H1 (cell line): ENCODE data around the gene KRT3. TPM values are rescaled to one million over a fixed set of nuclear protein-coding genes. Genes with fewer than 3 reads are reported as not detected.

ENCODE experiments used
- CTCF ChIA-PET: fragments of 300-600 bp; sonication (Branson Sonifier 250); formaldehyde crosslinking; loops from one replicate; lab custom pipeline; 2021; ENCODE audit not compliant: partially characterized antibody; lab: Charles Lee
- POLR2A ChIA-PET: fragments of 300-600 bp; sonication (Branson Sonifier 250); formaldehyde crosslinking; loops from one replicate; lab custom pipeline; 2021; ENCODE audit warnings: inconsistent platforms; ENCODE audit not compliant: partially characterized antibody; lab: Charles Lee
- DNase-seq, 2 experiments: peaks; one replicate each; pipeline versions ENCODE4 v3.0.0 to v3.0.0-alpha.2; 2010 to 2022; ENCODE audit warnings: low spot score in 2 of 2, low read depth in 1 of 2, mixed read lengths in 1 of 2
- FAIRE-seq: peaks from 2 replicates; lab custom pipeline; 2011; peaks lifted over from hg19 to GRCh38; lab: Jason Lieb, UNC
- H2AFZ ChIP-seq: 2 replicates; pipeline ENCODE4 v1.8.1; 2012; ENCODE audit warnings: low read length, inconsistent platforms
- H2AK5ac ChIP-seq: 2 replicates; pipeline ENCODE4 v1.6.1; 2013; ENCODE audit warnings: low read depth, low read length
- H2BK120ac ChIP-seq: replicated peaks from 2 replicates; pipeline ENCODE3; 2013; ENCODE audit warnings: low read depth, low read length, inconsistent platforms
- H2BK12ac ChIP-seq: 2 replicates; pipeline ENCODE4 v1.6.1; 2013; ENCODE audit warnings: low read depth, low read length
- H2BK15ac ChIP-seq: 2 replicates; pipeline ENCODE4 v1.6.1; 2013; ENCODE audit warnings: low read length
- H2BK20ac ChIP-seq: 2 replicates; pipeline ENCODE4 v1.6.1; 2013; ENCODE audit warnings: low read length
- H2BK5ac ChIP-seq: 2 replicates; pipeline ENCODE4 v1.6.1; 2013; ENCODE audit warnings: low read depth, low read length
- H3K14ac ChIP-seq: 2 replicates; pipeline ENCODE4 v1.6.1; 2013; ENCODE audit warnings: inconsistent platforms; ENCODE audit not compliant: insufficient read length
- H3K18ac ChIP-seq: 2 replicates; pipeline ENCODE4 v1.6.1; 2013; ENCODE audit warnings: low read length; ENCODE audit errors: extremely low read depth
- H3K23ac ChIP-seq: 2 replicates; pipeline ENCODE4 v1.6.1; 2013; ENCODE audit warnings: inconsistent platforms; ENCODE audit not compliant: insufficient read length
- H3K23me2 ChIP-seq: 2 replicates; pipeline ENCODE4 v1.6.1; 2013; ENCODE audit warnings: low read depth, low read length
- H3K27ac ChIP-seq: 2 replicates; pipeline ENCODE4 v1.6.1; 2011; ENCODE audit warnings: low read depth, low read length, inconsistent platforms
- H3K27me3 ChIP-seq, 4 experiments: replicated peaks in 1 of 4; 1 replicate in 1 of 4; 2 replicates in 3 of 4; pipeline versions ENCODE4 v1.6.1 to v1.8.1; 2011 to 2013; ENCODE audit warnings: low read length in 3 of 4, mild to moderate bottlenecking in 3 of 4, inconsistent platforms in 2 of 4, mixed read lengths in 2 of 4, moderate library complexity in 1 of 4; ENCODE audit not compliant: control insufficient read depth in 3 of 4, insufficient read depth in 3 of 4; ENCODE audit errors: extremely low read depth in 1 of 4
- H3K36me3 ChIP-seq, 4 experiments: 2 replicates each; pipeline versions ENCODE4 v1.6.1 to v1.8.1; 2011 to 2013; ENCODE audit warnings: mild to moderate bottlenecking in 4 of 4, low read length in 3 of 4, moderate library complexity in 2 of 4, control low read depth in 1 of 4, inconsistent platforms in 1 of 4; ENCODE audit not compliant: insufficient read depth in 4 of 4, control insufficient read depth in 2 of 4
- H3K4ac ChIP-seq: replicated peaks from 2 replicates; pipeline ENCODE3; 2013; ENCODE audit warnings: low read length, low read depth, mixed read lengths, inconsistent platforms; ENCODE audit not compliant: insufficient read length
- H3K4me1 ChIP-seq, 4 experiments: replicated peaks in 1 of 4; 1 replicate in 1 of 4; 2 replicates in 3 of 4; pipeline versions ENCODE4 v1.6.1 to v1.8.1; 2011 to 2013; ENCODE audit warnings: low read length in 3 of 4, inconsistent platforms in 2 of 4, mixed read lengths in 1 of 4; ENCODE audit not compliant: insufficient read depth in 4 of 4, control insufficient read depth in 3 of 4
- H3K4me2 ChIP-seq, 2 experiments: 2 replicates each; pipeline versions ENCODE4 v1.6.1 to v1.8.1; 2011 to 2013; ENCODE audit warnings: low read depth in 2 of 2, low read length in 2 of 2, control low read depth in 1 of 2, inconsistent platforms in 1 of 2, mild to moderate bottlenecking in 1 of 2; ENCODE audit not compliant: insufficient read depth in 1 of 2
- H3K4me3 ChIP-seq, 4 experiments: fragments of 200-600, 300-600 bp in 1 of 4; sonication (generic), shearing (Covaris generic), sonication (Bioruptor Twin) in 1 of 4; 2 replicates each; pipeline versions ENCODE4 v1.5.1 to v1.8.1; 2011 to 2016; ENCODE audit warnings: low read length in 4 of 4, low read depth in 3 of 4, control low read depth in 2 of 4, inconsistent platforms in 2 of 4, mild to moderate bottlenecking in 2 of 4, mixed read lengths in 1 of 4, moderate library complexity in 1 of 4; ENCODE audit not compliant: insufficient read depth in 2 of 4; ENCODE audit errors: extremely low read depth in 1 of 4
- H3K56ac ChIP-seq: replicated peaks from 2 replicates; pipeline ENCODE3; 2013; ENCODE audit warnings: low read depth, mild to moderate bottlenecking, mixed read lengths, low read length, inconsistent platforms; ENCODE audit not compliant: insufficient read length
- H3K79me1 ChIP-seq: 2 replicates; pipeline ENCODE4 v1.6.1; 2013; ENCODE audit warnings: low read depth, low read length, control low read depth
- H3K79me2 ChIP-seq, 2 experiments: 2 replicates each; pipeline versions ENCODE4 v1.6.1 to v1.8.1; 2012 to 2013; ENCODE audit warnings: low read length in 2 of 2, mild to moderate bottlenecking in 2 of 2, inconsistent platforms in 1 of 2; ENCODE audit not compliant: insufficient read depth in 2 of 2, control insufficient read depth in 1 of 2
- H3K9ac ChIP-seq, 4 experiments: replicated peaks in 1 of 4; 1 replicate in 1 of 4; 2 replicates in 3 of 4; pipeline versions ENCODE4 v1.6.1 to v1.8.1; 2011 to 2013; ENCODE audit warnings: low read depth in 3 of 4, low read length in 3 of 4, control low read depth in 2 of 4, mild to moderate bottlenecking in 2 of 4, moderate library complexity in 2 of 4, inconsistent platforms in 1 of 4; ENCODE audit errors: extremely low read depth in 1 of 4
- H3K9me3 ChIP-seq, 2 experiments: 2 replicates each; pipeline versions ENCODE4 v1.6.1 to v1.8.1; 2012 to 2013; ENCODE audit warnings: mild to moderate bottlenecking in 2 of 2, moderate library complexity in 2 of 2, control low read depth in 1 of 2, inconsistent platforms in 1 of 2, low read depth in 1 of 2, low read length in 1 of 2, mixed read lengths in 1 of 2; ENCODE audit not compliant: insufficient read depth in 2 of 2
- H4K20me1 ChIP-seq, 2 experiments: replicated peaks in 1 of 2; 2 replicates each; pipeline versions ENCODE3 to v1.8.1; 2011 to 2013; ENCODE audit warnings: inconsistent platforms in 2 of 2, low read length in 2 of 2, mild to moderate bottlenecking in 1 of 2; ENCODE audit not compliant: insufficient read depth in 2 of 2, control insufficient read depth in 1 of 2
- H4K5ac ChIP-seq: 2 replicates; pipeline ENCODE4 v1.6.1; 2013; ENCODE audit warnings: low read length, low read depth, mixed read lengths, inconsistent platforms; ENCODE audit not compliant: insufficient read length
- H4K8ac ChIP-seq: 2 replicates; pipeline ENCODE4 v1.8.0; 2013; ENCODE audit warnings: mild to moderate bottlenecking, moderate library complexity, low read length, inconsistent platforms; ENCODE audit not compliant: insufficient read depth; ENCODE audit errors: extremely low read depth
- H4K91ac ChIP-seq: replicated peaks from 2 replicates; pipeline ENCODE3; 2013; ENCODE audit warnings: low read length, mixed read lengths, inconsistent platforms; ENCODE audit not compliant: insufficient read length
- ATF3 ChIP-seq: IDR thresholded peaks from 2 replicates; pipeline ENCODE4 v1.6.1; 2011; ENCODE audit warnings: low read depth, mild to moderate bottlenecking, low read length; ENCODE audit not compliant: insufficient read depth
- BRCA1 ChIP-seq: IDR thresholded peaks from 2 replicates; pipeline ENCODE4 v1.6.1; 2012; ENCODE audit warnings: low read depth, low read length, improper control_type of control experiment
- CHD1 ChIP-seq: IDR thresholded peaks from 2 replicates; pipeline ENCODE4 v1.6.1; 2012; ENCODE audit warnings: low read depth, low read length, improper control_type of control experiment
- POLR2A ChIP-seq, 2 experiments: IDR thresholded peaks; 1 replicate in 1 of 2; 2 replicates in 1 of 2; pipeline ENCODE4 v1.6.1; 2011; ENCODE audit warnings: low read depth in 2 of 2, low read length in 2 of 2, mild to moderate bottlenecking in 2 of 2; ENCODE audit errors: control extremely low read depth in 1 of 2
- RAD21 ChIP-seq, 2 experiments: IDR thresholded peaks in 1 of 2; conservative IDR thresholded peaks in 1 of 2; 2 replicates each; pipeline ENCODE4 v1.6.1; 2011; ENCODE audit warnings: low read depth in 2 of 2, low read length in 2 of 2, improper control_type of control experiment in 1 of 2, inconsistent platforms in 1 of 2, mild to moderate bottlenecking in 1 of 2, moderate library complexity in 1 of 2
- RBBP5 ChIP-seq: IDR thresholded peaks from 2 replicates; pipeline ENCODE4 v1.7.1; 2012; ENCODE audit warnings: low read depth, mild to moderate bottlenecking, inconsistent platforms, low read length, moderate library complexity, borderline replicate concordance
- SIRT6 ChIP-seq: IDR thresholded peaks from one replicate; pipeline ENCODE4 v1.7.1; 2012; ENCODE audit warnings: low read length, inconsistent platforms
- SIX5 ChIP-seq: IDR thresholded peaks from 2 replicates; pipeline ENCODE4 v1.6.1; 2011; ENCODE audit warnings: mild to moderate bottlenecking, low read depth, low read length
- SP1 ChIP-seq: IDR thresholded peaks from 2 replicates; pipeline ENCODE4 v1.6.1; 2011; ENCODE audit warnings: low read depth, low read length
- SP2 ChIP-seq: IDR thresholded peaks from 2 replicates; pipeline ENCODE4 v1.6.1; 2012; ENCODE audit warnings: mild to moderate bottlenecking, low read length, inconsistent platforms
- TCF12 ChIP-seq: IDR thresholded peaks from 2 replicates; pipeline ENCODE4 v1.6.1; 2011; ENCODE audit warnings: low read depth, mild to moderate bottlenecking, low read length
- WGBS, 2 experiments: shearing (Covaris generic) in 1 of 2; methylation state at CpG; one replicate each; pipeline versions ENCODE4 v1.1.6 to v1.1.7; 2013 to 2015; ENCODE audit warnings: low lambda C conversion rate in 2 of 2, mixed read lengths in 2 of 2, inconsistent platforms in 1 of 2, low coverage in 1 of 2, missing lambda C conversion rate in 1 of 2; ENCODE audit not compliant: insufficient replicate concordance in 2 of 2, insufficient coverage in 1 of 2, insufficient read length in 1 of 2; ENCODE audit errors: extremely low coverage in 1 of 2, missing lambda C conversion rate in 1 of 2; 5-methylcytosine and 5-hydroxymethylcytosine counted together
- long read RNA-seq, 2 experiments: library from RNA in 1 of 2; library from capped mRNA in 1 of 2; stranded (forward); transcript quantifications; one replicate each; pipeline ENCODE4 v2.0.0, GENCODE V29; 2021; ENCODE audit warnings: inconsistent platforms in 1 of 2
- polyA minus RNA-seq, 3 experiments: library from RNA; depleted of rRNA, polyadenylated mRNA; stranded (reverse); fragments of >200 nt; gene quantifications; 1 replicate in 2 of 3; 2 replicates in 1 of 3; pipeline ENCODE4 v1.2.3, GENCODE V29; 2011
- polyA plus RNA-seq, 7 experiments: library from polyadenylated mRNA; depleted of rRNA in 3 of 7; stranded (reverse) in 5 of 7; unstranded in 2 of 7; fragments of >200 nt in 5 of 7; fragments of 200-250 nt in 2 of 7; gene quantifications; 1 replicate in 5 of 7; 2 replicates in 1 of 7; 4 replicates in 1 of 7; pipeline versions ENCODE4 v1.2.1 to v1.2.3, GENCODE V29; 2011 to 2013; ENCODE audit warnings: missing spikeins in 2 of 7, mixed read lengths in 2 of 7
- total RNA-seq: library from RNA; stranded (reverse); fragmentation: NEBNext Ultra II Directional; extraction: Animal tissue kit (Norgen Biotek cat#: 25700); gene quantifications from 2 replicates; pipeline ENCODE4 v1.2.1, GENCODE V29; 2021

Gene KRT3
- total RNA-seq (not detected in 2 replicates), polyA plus RNA-seq (2011; rRNA removed) (not detected in 2 replicates), polyA minus RNA-seq (2011; rRNA and poly(A)+ RNA removed) (not detected in 2 replicates)
- polyA plus RNA-seq (2011; cell fraction: cytosol; rRNA removed) = 0.03 TPM
- not detected for polyA plus RNA-seq (2011; cell fraction: nucleus; rRNA removed)
- not detected in 4 replicates for polyA plus RNA-seq (2012, experiment 1 of 2)
- polyA plus RNA-seq (2012, experiment 2 of 2) = not detected
- not detected for polyA plus RNA-seq (2013, experiment 1 of 2)
- polyA plus RNA-seq (2013, experiment 2 of 2) = not detected
- polyA minus RNA-seq (2011; cell fraction: cytosol; rRNA and poly(A)+ RNA removed) = not detected
- not detected for polyA minus RNA-seq (2011; cell fraction: nucleus; rRNA and poly(A)+ RNA removed)
- long read RNA-seq, experiment 1 = 0 reads
- long read RNA-seq, experiment 2 = 0 reads

- Histone ChIP-seq H3K4me3 (no peak within 1 kb of the TSS), H3K23ac (no peak within 1 kb of the TSS), H3K4ac (no peak within 1 kb of the TSS), H2BK12ac (no peak within 1 kb of the TSS), H2BK20ac (no peak within 1 kb of the TSS), H2BK5ac (no peak within 1 kb of the TSS), H2BK15ac (no peak within 1 kb of the TSS), H3K4me2 (no peak within 1 kb of the TSS), H3K14ac (no peak within 1 kb of the TSS), H3K36me3 (no peaks in the 10 kb centered on the region), H2AFZ (no peak within 1 kb of the TSS), H3K9ac (no peak within 1 kb of the TSS), H3K18ac (no peak within 1 kb of the TSS), H3K9me3 (no peaks in the 10 kb centered on the region; a peak in 1 of 4 replicates), H2BK120ac (no peak within 1 kb of the TSS), H4K91ac (no peak within 1 kb of the TSS), H4K20me1 (no peaks in the 10 kb centered on the region), H3K27ac (no peak within 1 kb of the TSS), H4K8ac (no peak within 1 kb of the TSS), H4K5ac (no peak within 1 kb of the TSS), H3K79me1 (no peaks in the 10 kb centered on the region), H3K4me1 (peaks cover 0 to 9% (median 2%) of the 10 kb centered on the region in 4 experiments; a peak in 3 of 7 replicates), H3K56ac (no peak within 1 kb of the TSS), H3K23me2 (no peaks in the 10 kb centered on the region), H3K27me3 (no peaks in the 10 kb centered on the region), H2AK5ac (no peak within 1 kb of the TSS), H3K79me2 (no peaks in the 10 kb centered on the region)
- FAIRE-seq (no peak), DNase-seq (no peak)
- ChIA-PET POLR2A (interaction anchor here (1.2 kb wide), 1 partner anchor 32 kb away, joined by 3 read pairs; no protein-coding TSS in a partner anchor), CTCF (interaction anchor here (0.9 to 2.1 kb wide), 9 partner anchors 27 to 400 kb away, joined by 3 to 7 read pairs (median 3); partner anchors contain the start of gene KRT79)
- 95% methylated on average over 14 of the region's 17 CpGs; no CpG with 5 or more reads in 1 of the 2 experiments for WGBS, 2 experiments
- TF ChIP-seq RAD21 (IDR thresholded peaks at IDR 0.05 in 1 of 2, conservative IDR thresholded peaks at IDR 0.05 in 1 of 2; ENCODE audit: low read depth in 2 of 2, low read length in 2 of 2) (no peak), BRCA1 (no peak), POLR2A (IDR thresholded peaks at IDR 0.05; ENCODE audit: control extremely low read depth in 1 of 2, low read depth in 2 of 2, low read length in 2 of 2) (no peak), RBBP5 (no peak), SP1 (no peak), SIX5 (no peak), TCF12 (no peak), CHD1 (no peak), SP2 (no peak), ATF3 (no peak), SIRT6 (no peak)
These were observed at the start of gene KRT3 for GRCh38 chr12:52795694-52796428. Gene KRT3, minus strand, starts transcription at chr12:52796117. Its CDS starts 75 bp downstream, at chr12:52796042.
